Large intestine (tissue), 3 donors: ENCODE measurements around the gene ANKRD16. TPM values are rescaled to one million over a fixed set of nuclear protein-coding genes. Genes with fewer than 3 reads are reported as not detected.
"Not testable (repeated sequence)": the region's sequence is repeated elsewhere in the genome, so short reads cannot be mapped to it uniquely, and the experiment has no call there.

Experiments used
- DNase-seq, 2 donors: peaks; one replicate each; pipeline versions ENCODE4 v3.0.0 to v3.0.0-alpha.2; 2013
- H3K27ac ChIP-seq: one replicate; pipeline ENCODE4 v1.5.1; 2013; ENCODE audit warnings: low read length
- H3K27me3 ChIP-seq: 2 replicates; pipeline ENCODE4 v1.6.1; 2013; ENCODE audit warnings: low read length; ENCODE audit not compliant: control insufficient read depth, insufficient read depth
- H3K36me3 ChIP-seq: 2 replicates; pipeline ENCODE4 v1.6.1; 2013; ENCODE audit warnings: low read length; ENCODE audit not compliant: control insufficient read depth, insufficient read depth
- H3K4me1 ChIP-seq: one replicate; pipeline ENCODE4 v1.6.1; 2013; ENCODE audit warnings: low read length; ENCODE audit not compliant: control insufficient read depth, insufficient read depth
- H3K4me3 ChIP-seq: one replicate; pipeline ENCODE4 v1.5.1; 2013; ENCODE audit warnings: low read length
- H3K9me3 ChIP-seq: one replicate; pipeline ENCODE4 v1.6.1; 2013; ENCODE audit warnings: mild to moderate bottlenecking, low read depth, low read length, moderate library complexity; ENCODE audit not compliant: control insufficient read depth
- WGBS: methylation state at CpG from one replicate; pipeline ENCODE4 v1.1.5; 2013; ENCODE audit warnings: low lambda C conversion rate; ENCODE audit not compliant: insufficient coverage; 5-methylcytosine and 5-hydroxymethylcytosine counted together
- polyA plus RNA-seq: library from polyadenylated mRNA; unstranded; fragments of 120-200 nt; gene quantifications from one replicate; pipeline ENCODE4 v1.2.1, GENCODE V29; 2013

The ANKRD16 gene
- polyA plus RNA-seq, 1 donor = 7.9 TPM

DNA sequence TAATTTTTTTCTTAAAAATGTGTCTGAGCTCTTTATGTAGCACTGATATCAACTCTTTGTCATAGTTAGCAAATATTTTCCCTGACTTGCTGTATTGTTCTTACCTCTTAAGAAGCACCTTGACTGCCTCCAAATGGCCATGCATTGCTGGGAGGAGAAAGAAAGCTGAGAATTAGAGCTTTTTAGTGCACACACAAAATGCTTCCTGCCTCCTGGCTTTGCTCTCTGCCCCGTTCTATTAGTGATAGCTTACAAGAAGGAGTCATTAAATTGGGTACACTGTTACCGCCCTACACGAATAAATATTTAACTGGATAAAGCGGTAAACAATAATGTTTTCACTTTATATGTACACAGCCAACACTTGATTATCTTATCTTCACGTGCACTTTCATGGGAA lies 4.1 kb downstream of the ANKRD16 start:
- no peaks in the 10 kb centered on the region for H3K9me3 ChIP-seq
- WGBS = 42% methylated on average over 5 of the region's 5 CpGs
- no peak overlapping the region for H3K27ac ChIP-seq
- no peak overlapping the region for H3K4me3 ChIP-seq
- H3K36me3 ChIP-seq = peaks cover 40% of the 10 kb centered on the region
- no peak for DNase-seq
- no peaks in the 10 kb centered on the region for H3K27me3 ChIP-seq
- peaks cover 13% of the 10 kb centered on the region for H3K4me1 ChIP-seq

- Histone ChIP-seq H3K4me1 (peaks cover 4% of the 10 kb centered on the region), H3K36me3 (peaks cover 58% of the 10 kb centered on the region), H3K27ac (no peak overlapping the region), H3K4me3 (no peak overlapping the region), H3K27me3 (no peaks in the 10 kb centered on the region), H3K9me3 (no peaks in the 10 kb centered on the region)
- DNase-seq = no peak
- WGBS = no CpG with 5 or more reads among the region's 8 CpGs
Observed at GRCh38 chr10:5882961-5883360, 6.7 kb downstream of the ANKRD16 start.

- H3K36me3 ChIP-seq = peaks cover 45% of the 10 kb centered on the region
- DNase-seq, H3K27me3 ChIP-seq, H3K4me1 ChIP-seq, H3K9me3 ChIP-seq, H3K27ac ChIP-seq, H3K4me3 ChIP-seq: not testable (repeated sequence)
- no CpG with 5 or more reads among the region's 7 CpGs for WGBS
Observed at GRCh38 chr10:5877041-5877440, 12.7 kb downstream of the ANKRD16 start.

GRCh38 chr10:5876181-5876768 lies 13.4 kb downstream of the ANKRD16 start:
- DNase-seq = no peak
- peaks cover 40% of the 10 kb centered on the region for H3K36me3 ChIP-seq
- H3K27ac ChIP-seq = no peak overlapping the region
- no peak overlapping the region for H3K4me3 ChIP-seq
- H3K9me3 ChIP-seq = no peaks in the 10 kb centered on the region
- 70% methylated on average over 5 of the region's 14 CpGs for WGBS
- no peaks in the 10 kb centered on the region for H3K4me1 ChIP-seq
- no peaks in the 10 kb centered on the region for H3K27me3 ChIP-seq

- WGBS = 53% methylated on average over 4 of the region's 9 CpGs
- no peaks in the 10 kb centered on the region for H3K4me1 ChIP-seq
- no peak overlapping the region for H3K27ac ChIP-seq
- no peaks in the 10 kb centered on the region for H3K9me3 ChIP-seq
- no peaks in the 10 kb centered on the region for H3K27me3 ChIP-seq
- H3K36me3 ChIP-seq = peaks cover 26% of the 10 kb centered on the region
- DNase-seq = peak; percentile 37 to 56
- H3K4me3 ChIP-seq = no peak overlapping the region
Observed at GRCh38 chr10:5873515-5873995, 16.1 kb downstream of the ANKRD16 start.

DNA sequence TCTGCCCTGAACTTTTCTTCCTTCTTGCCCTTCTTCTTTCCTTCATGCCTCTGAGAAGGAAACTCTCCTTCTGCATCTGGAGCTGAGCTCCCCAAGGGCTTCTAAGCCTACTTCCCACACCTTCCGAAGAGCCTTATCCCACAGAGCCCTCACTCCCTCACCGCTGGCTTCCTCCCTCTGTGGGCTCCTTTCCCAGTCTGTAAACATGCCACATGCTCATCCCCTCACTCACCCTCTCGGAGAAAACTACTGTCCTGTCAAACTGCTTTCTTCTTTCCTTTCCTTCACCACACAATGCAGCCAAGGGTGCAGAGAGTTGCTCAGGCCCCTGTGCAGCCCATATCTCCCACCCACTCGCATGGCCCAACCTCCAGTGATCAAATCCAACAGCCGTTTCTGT lies 18.1 kb downstream of the ANKRD16 start:
- no peak overlapping the region for H3K27ac ChIP-seq
- H3K4me3 ChIP-seq = no peak overlapping the region
- no peaks in the 10 kb centered on the region for H3K27me3 ChIP-seq
- WGBS = no CpG with 5 or more reads among the region's 5 CpGs
- no peaks in the 10 kb centered on the region for H3K4me1 ChIP-seq
- DNase-seq = no peak
- H3K9me3 ChIP-seq = no peaks in the 10 kb centered on the region
- peaks cover 15% of the 10 kb centered on the region for H3K36me3 ChIP-seq

GRCh38 chr10:5869156-5869555 lies 20.5 kb downstream of the ANKRD16 start:
- Histone ChIP-seq H3K4me1 (no peaks in the 10 kb centered on the region), H3K27ac (no peak overlapping the region), H3K27me3 (no peaks in the 10 kb centered on the region), H3K36me3 (no peaks in the 10 kb centered on the region), H3K9me3 (no peaks in the 10 kb centered on the region), H3K4me3 (no peak overlapping the region)
- WGBS = 60% methylated on average over 1 of the region's 3 CpGs
- DNase-seq = no peak

- no CpG with 5 or more reads among the region's 8 CpGs for WGBS
- not testable (repeated sequence) for H3K4me3 ChIP-seq, H3K9me3 ChIP-seq, H3K4me1 ChIP-seq, H3K27me3 ChIP-seq, DNase-seq, H3K27ac ChIP-seq, H3K36me3 ChIP-seq
Observed at GRCh38 chr10:5868383-5868782, 21.3 kb downstream of the ANKRD16 start.

GRCh38 chr10:5867091-5867615 lies 22.5 kb downstream of the ANKRD16 start:
- WGBS = 7% methylated on average over 2 of the region's 4 CpGs
- not testable (repeated sequence) for H3K9me3 ChIP-seq, DNase-seq, H3K4me3 ChIP-seq, H3K4me1 ChIP-seq, H3K27me3 ChIP-seq, H3K27ac ChIP-seq, H3K36me3 ChIP-seq

GRCh38 chr10:5866451-5867081 lies 23.1 kb downstream of the ANKRD16 start:
- not testable (repeated sequence) for DNase-seq, H3K27ac ChIP-seq, H3K4me3 ChIP-seq, H3K27me3 ChIP-seq, H3K4me1 ChIP-seq, H3K9me3 ChIP-seq, H3K36me3 ChIP-seq
- 0% methylated on average over 1 of the region's 5 CpGs for WGBS
